HPDE6-E6E7 (cell line): ENCODE results near the gene ZBTB8A.
"Not testable (repeated sequence)": the region's sequence is repeated elsewhere in the genome, so short reads cannot be mapped to it uniquely, and the experiment has no call there.

Source experiments
- DNase-seq: peaks from one replicate; pipeline ENCODE4 v3.0.0; 2011; ENCODE audit warnings: missing footprints; ENCODE audit errors: extremely low spot score

The ZBTB8A gene

DNA sequence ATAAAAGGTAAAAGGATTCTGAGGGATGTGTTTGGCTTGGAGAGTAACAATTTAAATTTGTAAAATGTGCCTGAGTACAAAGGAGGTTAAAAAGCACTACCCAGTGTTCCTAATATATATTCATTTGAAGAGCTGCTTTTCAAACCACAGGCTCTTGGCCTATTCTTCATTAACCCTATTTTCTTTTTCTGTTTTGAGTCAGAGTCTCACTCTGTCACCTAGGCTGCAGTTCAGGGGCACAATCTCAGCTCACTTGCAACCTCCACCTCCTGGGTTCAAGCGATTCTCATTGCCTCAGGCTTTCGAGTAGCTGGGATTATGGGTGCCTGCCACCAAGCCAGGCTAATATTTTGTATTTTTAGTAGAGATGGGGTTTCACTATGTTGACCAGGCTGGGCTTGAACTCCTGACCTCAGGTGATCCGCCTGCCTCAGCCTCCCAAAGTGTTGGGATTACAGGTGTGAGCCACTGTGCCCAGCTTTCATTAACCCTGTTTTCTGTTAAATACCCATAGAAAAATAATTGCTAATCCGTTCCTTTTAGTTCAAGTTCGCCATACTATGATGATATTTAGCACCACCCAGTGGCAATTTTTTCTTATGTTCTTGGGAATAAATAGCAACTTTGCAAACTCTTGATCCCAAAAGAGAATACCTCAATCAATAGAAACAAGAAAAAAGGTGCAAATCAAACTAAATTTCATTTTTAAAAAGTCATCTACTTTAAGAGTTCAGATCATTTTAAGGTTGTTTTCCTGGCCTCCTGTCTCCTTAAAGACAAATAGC, 80.7 kb downstream of the ZBTB8A start:
- no peak for DNase-seq

DNA sequence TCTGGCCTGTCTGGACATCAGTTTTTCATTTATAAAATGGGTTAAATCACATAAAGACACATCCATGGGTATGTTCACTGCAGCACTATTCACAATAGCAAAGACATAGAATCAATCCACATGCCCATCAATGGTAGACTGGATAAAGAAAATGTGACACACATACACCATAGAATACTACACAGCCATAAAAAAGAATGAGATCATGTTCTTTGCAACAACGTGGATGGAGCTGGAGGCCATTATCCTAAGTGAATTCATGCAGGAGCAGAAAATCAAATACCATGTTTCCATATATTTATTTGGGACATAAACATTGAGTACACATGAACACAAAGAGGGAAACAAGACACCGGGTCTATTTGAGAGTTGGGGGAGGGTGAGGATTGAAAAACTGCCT, 83.0 kb downstream of the ZBTB8A start:
- no peak for DNase-seq

DNA sequence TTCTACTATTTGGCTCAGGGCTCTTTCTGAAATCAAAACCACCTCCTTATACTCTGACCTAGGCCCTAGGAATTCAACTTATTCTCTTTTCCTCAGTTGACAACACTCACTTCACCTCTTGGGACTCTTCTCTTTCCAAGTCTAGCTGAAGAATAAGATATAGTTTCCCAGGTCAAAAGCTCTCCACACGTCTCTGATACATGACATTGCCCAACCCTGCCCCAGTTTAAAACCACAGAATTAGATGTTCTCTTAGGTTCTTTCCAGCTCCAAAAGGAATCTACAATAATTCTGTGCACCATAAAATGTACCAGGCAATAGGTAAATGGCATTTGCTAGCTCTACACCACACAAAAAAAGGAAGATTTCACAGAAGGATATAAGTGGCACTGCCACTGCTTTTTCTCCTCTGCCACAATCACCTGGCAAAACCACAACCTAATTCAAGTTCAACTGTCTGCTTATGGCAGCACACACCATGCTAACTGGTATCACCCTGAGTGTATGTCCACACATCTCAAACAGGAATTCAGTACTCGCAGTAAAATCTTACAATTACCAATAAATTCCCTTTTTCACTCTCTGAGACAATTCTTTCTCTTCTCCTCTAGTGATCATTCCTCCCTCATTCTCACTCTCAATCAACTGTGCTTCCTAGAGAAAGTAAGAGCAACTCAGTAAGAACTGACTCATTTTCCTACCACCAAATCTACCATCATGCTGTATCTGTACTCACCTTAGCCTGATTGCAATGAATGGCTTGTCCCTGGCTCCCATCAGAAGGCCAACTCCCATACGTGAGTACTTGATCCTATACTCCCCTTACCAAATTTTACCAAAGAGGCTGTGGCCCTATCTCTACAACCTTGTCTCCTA, 83.8 kb downstream of the ZBTB8A start:
- DNase-seq, result no peak

DNA sequence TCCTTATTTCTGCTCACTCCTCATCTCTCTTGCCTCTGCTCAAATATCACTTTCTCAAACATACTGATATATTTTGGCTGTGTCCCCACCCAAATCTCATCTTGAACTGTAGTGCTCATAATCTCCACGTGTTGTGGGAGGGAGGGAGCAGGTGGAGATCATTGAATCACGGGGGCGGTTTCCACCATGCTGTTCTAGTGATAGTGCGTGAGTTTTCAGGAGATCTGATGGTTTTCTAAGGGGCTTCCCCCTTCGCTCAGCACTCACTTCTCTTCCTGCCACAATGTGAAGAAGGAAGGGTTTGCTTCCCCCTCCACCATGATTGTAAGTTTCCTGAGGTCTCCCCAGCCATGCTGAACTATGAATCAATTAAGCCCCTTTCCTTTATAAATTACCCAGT, 84.5 kb downstream of the ZBTB8A start:
- DNase-seq, result no peak

DNA sequence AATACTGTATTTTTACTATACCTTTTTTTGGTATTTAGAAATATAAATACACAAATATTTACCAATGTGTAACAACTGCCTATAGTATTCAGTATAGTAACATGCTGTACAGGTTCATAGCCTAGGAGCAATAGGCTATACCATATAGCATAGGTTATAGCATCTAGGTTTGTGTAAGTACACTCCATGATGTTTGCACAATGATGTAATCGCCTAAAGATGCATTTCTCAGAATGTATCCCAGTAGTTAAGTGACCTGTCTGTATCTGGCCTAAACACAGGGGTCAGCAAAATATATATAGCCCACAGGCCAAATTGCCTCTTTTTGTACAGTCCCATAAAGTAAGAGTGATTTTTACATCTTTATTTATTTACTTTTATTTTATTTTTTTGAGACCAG, 86.9 kb downstream of the ZBTB8A start:
- no peak for DNase-seq

DNA sequence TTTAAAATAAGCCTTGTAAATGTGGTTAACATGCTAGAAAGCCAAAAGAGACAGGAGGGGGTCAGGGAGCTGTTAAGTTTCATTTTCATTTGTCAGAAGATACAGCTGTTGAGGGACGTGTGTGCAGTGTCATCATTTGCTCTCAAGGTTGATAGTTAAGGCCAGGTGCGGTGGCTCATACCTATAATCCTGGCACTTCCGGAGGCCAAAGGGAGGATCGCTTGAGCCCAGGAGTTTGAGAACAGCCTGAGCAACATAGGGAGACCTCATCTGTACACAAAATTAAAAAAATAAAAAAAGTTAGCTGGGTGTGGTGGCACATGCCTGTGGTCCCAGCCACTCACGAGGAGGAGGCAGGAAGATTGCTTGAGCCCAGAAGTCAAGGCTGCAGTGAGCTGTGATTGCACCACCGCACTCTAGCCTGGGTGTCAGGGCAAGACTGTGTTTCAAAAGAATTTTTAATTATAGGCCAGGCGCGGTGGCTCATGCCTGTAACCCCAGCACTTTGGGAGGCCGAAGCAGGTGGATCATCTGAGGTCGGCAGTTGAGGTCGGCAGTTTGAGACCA, 88.5 kb downstream of the ZBTB8A start:
- DNase-seq, result no peak

DNA sequence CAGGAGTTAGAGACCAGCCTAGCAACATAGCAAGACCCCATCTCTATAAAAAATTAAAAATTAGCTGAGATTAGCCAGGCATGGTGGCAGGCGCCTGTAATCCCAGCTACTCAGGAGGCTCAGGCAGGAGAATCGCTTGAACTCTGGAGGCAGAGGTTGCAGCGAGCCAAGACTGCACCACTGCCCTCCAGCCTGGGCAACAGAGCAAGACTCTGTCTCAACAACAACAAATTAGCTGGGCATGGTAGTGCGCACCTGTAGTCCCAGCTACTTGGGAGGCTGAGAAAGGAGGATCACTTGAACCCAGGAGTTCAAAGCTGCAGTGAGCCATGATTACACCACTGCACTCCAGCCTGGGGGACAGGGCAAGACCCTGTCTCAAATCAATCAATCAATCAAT, 90.9 kb downstream of the ZBTB8A start:
- DNase-seq, result not testable (repeated sequence)

DNA sequence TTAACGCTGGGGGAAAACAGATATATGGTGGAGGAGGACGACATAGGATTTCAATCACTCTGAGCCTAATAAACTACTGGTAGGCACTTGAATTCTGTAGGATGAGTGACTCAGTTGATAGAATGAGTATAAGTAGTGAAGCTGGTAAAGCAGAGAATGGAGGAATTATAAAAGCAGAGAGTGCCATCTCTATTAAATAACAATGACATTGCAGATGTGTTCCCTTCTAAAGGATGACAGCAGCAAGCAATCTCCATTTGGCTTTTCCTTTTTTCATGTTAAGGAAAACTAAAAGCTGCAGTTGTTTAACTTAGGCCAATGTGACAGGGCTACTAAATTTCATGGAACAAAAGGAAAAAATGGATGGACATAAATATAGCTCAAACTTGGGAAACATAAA, 93.6 kb downstream of the ZBTB8A start:
- DNase-seq, result no peak

DNA sequence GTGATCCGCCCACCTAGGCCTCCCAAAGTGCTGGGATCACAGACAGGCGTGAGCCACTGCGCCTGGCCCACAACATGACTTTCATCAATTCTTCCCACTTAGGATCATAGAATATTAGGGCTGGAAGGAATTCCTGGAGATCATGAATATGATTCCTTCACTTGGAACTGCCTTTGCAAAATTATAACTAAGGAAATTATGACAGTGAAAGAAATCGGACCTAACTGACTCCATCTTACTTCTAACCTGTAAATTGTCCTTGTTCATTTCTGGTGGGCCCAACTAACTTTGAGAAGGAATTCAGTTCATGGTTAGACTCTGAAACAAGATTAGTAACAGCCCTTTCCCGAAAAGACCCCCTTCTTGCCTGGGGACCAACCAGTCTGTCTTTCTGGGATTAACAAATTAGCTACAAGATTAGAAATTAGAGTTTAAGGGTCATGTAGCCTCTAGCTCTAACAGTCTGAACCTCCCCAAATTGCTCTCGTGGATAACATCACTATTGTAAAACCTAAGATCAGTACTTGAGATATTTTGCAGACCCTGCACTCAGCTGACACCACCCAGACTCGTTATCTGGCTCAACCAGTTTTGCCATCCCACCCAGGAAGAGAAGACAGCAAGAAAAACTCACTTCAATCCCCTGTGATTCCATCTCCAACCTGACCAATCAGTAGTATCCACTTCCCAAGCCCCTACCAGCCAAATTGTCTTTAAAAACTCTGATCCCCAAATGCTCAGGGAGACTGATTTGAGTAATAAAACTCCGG, 96.5 kb downstream of the ZBTB8A start:
- DNase-seq, result no peak

DNA sequence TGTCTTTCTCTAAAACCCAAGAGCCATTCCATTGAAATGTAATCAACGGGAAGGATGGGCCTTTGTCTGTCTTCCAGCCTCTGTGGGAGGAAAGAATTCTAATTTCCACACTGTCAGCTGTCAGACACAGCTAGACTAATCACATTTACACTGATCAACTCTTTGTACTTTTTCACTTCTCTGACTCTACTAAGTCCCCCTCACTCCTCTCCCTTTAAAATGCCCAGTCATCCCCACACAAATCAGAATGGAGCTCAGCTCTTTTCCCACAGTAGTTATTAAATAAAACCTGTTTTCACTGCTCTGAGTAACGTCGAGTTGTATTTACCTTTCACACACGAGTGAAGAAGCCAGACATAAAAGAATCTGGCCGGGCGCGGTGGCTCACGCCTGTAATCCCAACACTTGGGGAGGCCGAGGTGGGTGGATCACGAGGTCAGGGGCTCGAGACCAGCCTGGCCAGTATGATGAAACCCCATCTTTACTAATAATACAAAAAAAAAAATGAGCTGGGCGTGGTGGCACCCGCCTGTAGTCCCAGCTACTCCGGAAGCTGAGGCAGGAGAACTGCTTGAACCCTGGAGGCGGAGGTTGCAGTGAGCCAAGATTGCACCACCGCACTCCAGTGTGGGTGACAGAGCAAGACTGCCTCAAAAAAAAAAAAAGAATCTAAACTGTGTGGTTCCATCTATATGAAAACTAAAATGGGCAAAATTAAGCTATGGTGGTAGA, 97.9 kb downstream of the ZBTB8A start:
- no peak for DNase-seq

DNA sequence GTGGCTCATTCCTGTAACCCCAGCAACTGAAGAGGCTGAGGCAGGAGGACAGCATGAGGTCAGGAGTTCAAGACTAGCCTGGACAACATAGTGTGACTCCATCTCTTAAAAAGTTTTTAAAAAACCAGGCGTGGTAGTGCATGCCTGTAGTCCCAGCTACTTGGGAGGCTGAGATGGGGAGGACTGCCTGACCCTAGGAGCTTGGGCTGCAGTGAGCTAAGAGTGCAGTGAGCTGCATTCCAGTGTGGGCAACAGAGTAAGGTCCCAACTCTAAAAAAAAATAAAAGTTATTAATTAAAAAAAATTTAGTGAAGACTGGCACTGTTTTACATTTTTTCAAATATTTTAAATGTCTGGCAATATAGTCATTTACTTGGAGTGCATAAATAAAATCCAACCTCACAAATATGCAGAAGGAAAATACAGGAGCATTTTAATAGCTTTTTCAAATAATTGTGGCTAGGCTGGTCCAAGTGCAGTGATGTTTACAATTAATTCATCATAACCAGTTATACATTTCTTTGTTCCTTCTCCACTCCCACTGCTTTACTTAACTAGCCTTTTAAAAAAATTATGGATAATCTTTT, 100.4 kb downstream of the ZBTB8A start:
- DNase-seq, result no peak

DNA sequence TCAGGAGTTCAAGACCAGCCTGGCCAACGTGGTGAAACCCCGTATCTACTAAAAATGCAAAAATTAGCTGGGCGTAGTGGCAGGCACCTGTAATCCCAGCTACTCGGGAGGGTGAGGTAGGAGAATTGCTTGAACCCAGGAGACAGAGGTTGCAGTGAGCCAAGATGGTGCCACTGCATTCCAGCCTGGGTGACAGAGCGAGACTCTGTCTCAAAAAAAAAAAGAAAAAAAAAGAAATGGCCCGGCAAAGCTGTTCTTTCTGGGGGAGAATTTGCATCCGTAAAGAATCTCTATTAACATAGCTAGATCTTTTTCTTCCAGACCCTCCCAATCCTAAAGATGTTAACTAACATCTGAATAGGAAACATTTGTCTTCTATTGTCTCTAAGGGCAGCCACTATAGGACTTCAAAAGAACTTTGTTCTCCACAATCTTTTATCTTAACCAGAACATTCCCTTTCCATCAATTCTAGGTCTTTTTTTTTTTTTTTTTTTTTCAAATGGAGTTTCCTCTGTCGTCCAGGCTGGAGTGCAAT, 103.1 kb downstream of the ZBTB8A start:
- DNase-seq, result not testable (repeated sequence)

DNA sequence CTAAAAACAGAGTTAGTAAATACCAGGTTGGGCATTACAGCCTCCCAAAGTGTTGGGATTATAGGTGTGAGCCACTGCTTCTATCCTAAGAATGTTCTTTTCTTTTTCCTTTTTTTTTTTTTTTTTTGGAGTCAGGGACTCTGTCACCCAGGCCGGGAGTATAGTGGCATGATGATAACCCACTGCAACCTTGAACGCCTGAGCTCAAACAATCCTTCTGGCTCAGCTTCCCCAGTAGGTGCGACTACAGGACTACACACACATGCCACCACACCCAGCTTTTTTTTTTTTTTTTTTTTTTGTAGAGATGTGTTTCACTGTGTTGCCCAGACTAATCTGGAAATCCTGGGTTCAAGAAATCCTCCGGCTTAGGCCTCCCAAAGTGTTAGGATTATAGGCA, 105.2 kb downstream of the ZBTB8A start:
- DNase-seq, result no peak

DNA sequence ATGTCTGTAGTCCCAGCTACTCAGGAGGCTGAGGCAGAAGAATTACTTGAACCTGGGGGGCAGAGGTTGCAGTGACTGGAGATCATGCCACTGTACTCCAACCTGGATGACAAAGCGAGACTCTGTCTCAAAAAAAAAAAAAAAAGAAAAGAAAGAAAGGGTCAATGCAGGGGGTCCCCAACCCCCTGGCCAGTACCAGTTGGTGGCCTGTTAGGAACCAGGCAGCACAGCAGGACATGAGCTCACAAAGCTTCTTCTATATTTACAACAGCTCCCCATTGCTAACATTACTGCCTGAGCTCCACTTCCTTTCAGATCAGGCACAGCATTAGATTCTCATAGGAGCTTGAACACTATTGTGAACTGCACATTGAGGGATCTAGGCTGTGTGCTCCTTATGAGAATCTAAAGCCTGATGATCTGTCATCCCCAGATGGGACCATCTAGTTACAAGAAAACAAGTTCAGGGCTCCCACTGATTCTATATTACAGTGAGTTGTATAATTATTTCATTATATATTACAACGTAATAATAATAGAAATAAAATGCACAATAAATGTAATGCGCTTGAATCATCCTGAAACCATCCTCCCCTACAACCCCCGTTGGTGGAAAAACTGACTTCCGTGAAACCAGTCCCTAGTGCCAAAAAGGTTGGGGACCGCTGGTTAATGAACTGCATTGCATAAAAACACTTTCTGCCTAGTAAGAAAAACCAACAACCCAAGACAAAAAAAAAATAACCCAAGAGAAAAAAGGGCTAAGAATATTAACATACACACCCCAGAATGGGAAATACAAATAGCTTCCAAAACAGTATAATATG, 108.3 kb downstream of the ZBTB8A start:
- no peak for DNase-seq

DNA sequence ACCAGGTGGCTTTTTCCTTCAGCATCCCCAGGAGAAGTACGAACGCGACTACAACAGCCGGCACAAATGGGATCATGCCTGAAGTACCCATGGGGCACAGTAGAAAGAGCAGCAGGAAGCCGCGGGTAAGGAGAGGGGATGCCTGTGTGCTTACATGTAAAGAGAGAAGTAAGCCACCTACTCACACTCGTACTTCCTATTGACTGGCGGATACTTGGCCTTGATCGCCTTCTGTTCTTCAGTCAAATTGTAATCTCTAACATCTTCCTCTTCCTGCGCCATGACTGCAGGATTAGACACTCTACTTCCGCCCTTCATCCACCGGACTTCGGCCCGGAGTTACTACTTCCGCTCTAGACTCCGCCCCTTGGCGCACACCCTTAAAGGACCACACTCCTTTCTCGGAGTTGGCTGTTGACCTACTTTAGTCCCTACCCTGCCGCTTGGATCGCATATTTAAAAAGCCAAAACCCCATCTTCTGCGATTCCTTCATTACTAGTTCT, 111.1 kb downstream of the ZBTB8A start, which contains the start of gene ZBTB8OS:
Gene ZBTB8OS, minus strand, starts transcription at position 303 of the 504 bp plus-strand sequence. Its CDS starts 21 bp downstream, at position 282.
- DNase-seq, result peak; percentile 93

DNA sequence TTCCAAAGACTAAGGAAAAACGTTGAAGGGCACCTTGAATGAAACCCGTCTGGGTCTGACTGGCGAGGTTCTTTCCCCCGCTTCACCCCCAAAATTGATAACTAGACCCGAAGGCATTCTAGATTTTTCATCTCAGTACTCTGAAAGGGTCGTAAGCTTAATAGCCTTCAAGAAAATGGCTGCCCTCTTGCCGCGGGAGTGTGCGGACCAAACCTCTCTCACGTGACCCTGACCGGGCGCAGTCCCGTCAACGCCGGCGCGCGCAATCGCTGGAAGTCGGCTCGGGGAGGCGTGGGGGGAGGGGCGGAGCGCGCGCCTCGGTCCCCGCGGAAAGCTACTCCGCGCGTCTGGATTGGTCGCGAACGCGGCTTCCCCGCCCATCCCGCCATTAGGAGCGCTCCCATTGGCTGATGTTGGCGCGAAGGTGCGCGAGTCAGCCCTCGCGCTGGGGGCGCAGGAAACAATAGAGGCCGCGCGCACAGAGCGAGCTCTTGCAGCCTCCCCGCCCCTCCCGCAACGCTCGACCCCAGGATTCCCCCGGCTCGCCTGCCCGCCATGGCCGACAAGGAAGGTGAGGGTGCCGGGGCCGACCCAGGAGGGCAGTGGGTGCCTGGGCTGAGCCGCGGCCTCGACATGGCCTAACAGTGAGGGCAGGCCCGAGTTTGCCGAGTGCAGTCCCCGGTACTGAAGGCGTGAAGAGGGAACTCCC, 111.7 kb downstream of the ZBTB8A start, which contains the start of gene RBBP4:
Gene RBBP4, plus strand, starts transcription at position 457 of the 709 bp plus-strand sequence. Its CDS starts 99 bp downstream, at position 556.
- peak; percentile 96 for DNase-seq

DNA sequence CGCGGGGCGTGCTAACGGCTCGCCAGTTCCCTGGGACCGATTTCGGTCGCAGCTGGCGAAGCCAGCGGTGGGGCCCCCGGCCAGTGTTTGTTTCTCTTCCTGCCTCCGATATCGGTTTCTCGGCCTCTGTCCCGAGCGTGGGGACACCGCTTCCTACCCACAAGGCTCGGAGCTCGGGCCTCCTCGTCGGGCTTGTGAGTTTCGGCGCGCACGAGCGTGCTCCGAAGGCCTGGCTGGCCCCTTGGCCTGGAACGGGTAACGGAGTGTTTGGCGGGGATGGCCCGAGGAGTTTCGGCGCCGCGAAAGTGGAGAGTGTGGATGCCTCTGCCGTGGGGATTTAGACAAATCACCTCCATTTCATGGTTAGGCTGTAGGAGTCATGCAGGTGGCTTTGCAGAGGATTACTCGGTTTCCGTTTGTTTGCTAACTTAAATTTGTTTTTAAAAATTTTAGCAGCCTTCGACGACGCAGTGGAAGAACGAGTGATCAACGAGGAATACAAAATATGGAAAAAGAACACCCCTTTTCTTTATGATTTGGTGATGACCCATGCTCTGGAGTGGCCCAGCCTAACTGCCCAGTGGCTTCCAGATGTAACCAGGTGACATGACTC, 112.3 kb downstream of the ZBTB8A start:
- DNase-seq, result peak; percentile 31
